ENCODE results near the gene PDE8B.

PDE8B gene

GRCh38 chr5:77172713-77173328 lies 37.7 kb upstream of the PDE8B start:
- no peak overlapping the region for H3K9ac ChIP-seq (ENCODE audit: low read depth in 1 of 2, low read length in 2 of 2)
- no peak overlapping the region for H3K4me3 ChIP-seq (ENCODE audit: low read length in 2 of 2)

GRCh38 chr5:77174526-77174925 lies 36.0 kb upstream of the PDE8B start:
- Histone ChIP-seq H3K4me1 (ENCODE audit: control insufficient read depth in 2 of 2, insufficient read depth in 2 of 2, low read length in 2 of 2) (no peaks in the 10 kb centered on the region), H3K27ac (ENCODE audit: low read depth in 2 of 2, low read length in 2 of 2) (no peak overlapping the region), H3K9ac (ENCODE audit: low read depth in 1 of 2, low read length in 2 of 2) (no peak overlapping the region)

More at GRCh38 chr5:77172713-77173328, 37.7 kb upstream of the PDE8B start:
- H3K27ac ChIP-seq (ENCODE audit: low read depth in 2 of 2, low read length in 2 of 2), result no peak overlapping the region
- H3K27me3 ChIP-seq (ENCODE audit: control insufficient read depth in 2 of 2, insufficient read depth in 2 of 2, low read length in 2 of 2), result peaks cover 2 to 3% of the 10 kb centered on the region in 2 donors
- no peaks in the 10 kb centered on the region for H3K36me3 ChIP-seq (ENCODE audit: control insufficient read depth in 2 of 2, insufficient read depth in 2 of 2, low read length in 2 of 2)
- peaks cover 0 to 8% of the 10 kb centered on the region in 2 donors for H3K4me1 ChIP-seq (ENCODE audit: control insufficient read depth in 2 of 2, insufficient read depth in 2 of 2, low read length in 2 of 2)
- no peaks in the 10 kb centered on the region for H3K9me3 ChIP-seq (ENCODE audit: control insufficient read depth in 2 of 2, low read length in 2 of 2)

GRCh38 chr5:77175231-77175630 lies 35.2 kb upstream of the PDE8B start:
- Histone ChIP-seq H3K4me3 (ENCODE audit: low read length in 2 of 2) (no peak overlapping the region), H3K36me3 (ENCODE audit: control insufficient read depth in 2 of 2, insufficient read depth in 2 of 2, low read length in 2 of 2) (no peaks in the 10 kb centered on the region)

More at GRCh38 chr5:77174526-77174925, 36.0 kb upstream of the PDE8B start:
- Histone ChIP-seq H3K4me3 (ENCODE audit: low read length in 2 of 2) (no peak overlapping the region), H3K9me3 (ENCODE audit: control insufficient read depth in 2 of 2, low read length in 2 of 2) (no peaks in the 10 kb centered on the region), H3K36me3 (ENCODE audit: control insufficient read depth in 2 of 2, insufficient read depth in 2 of 2, low read length in 2 of 2) (no peaks in the 10 kb centered on the region), H3K27me3 (ENCODE audit: control insufficient read depth in 2 of 2, insufficient read depth in 2 of 2, low read length in 2 of 2) (peaks cover 5 to 10% of the 10 kb centered on the region in 2 donors)

GRCh38 chr5:77176429-77176828 lies 34.1 kb upstream of the PDE8B start:
- H3K4me3 ChIP-seq (ENCODE audit: low read length in 2 of 2), result no peak overlapping the region

More at GRCh38 chr5:77175231-77175630, 35.2 kb upstream of the PDE8B start:
- H3K9ac ChIP-seq (ENCODE audit: low read depth in 1 of 2, low read length in 2 of 2), result no peak overlapping the region
- H3K4me1 ChIP-seq (ENCODE audit: control insufficient read depth in 2 of 2, insufficient read depth in 2 of 2, low read length in 2 of 2), result peaks cover 0 to 3% of the 10 kb centered on the region in 2 donors
- H3K27ac ChIP-seq (ENCODE audit: low read depth in 2 of 2, low read length in 2 of 2), result no peak overlapping the region
- H3K9me3 ChIP-seq (ENCODE audit: control insufficient read depth in 2 of 2, low read length in 2 of 2), result no peaks in the 10 kb centered on the region
- peaks cover 5 to 10% of the 10 kb centered on the region in 2 donors for H3K27me3 ChIP-seq (ENCODE audit: control insufficient read depth in 2 of 2, insufficient read depth in 2 of 2, low read length in 2 of 2)

GRCh38 chr5:77177576-77177975 lies 32.9 kb upstream of the PDE8B start:
- Histone ChIP-seq H3K36me3 (ENCODE audit: control insufficient read depth in 2 of 2, insufficient read depth in 2 of 2, low read length in 2 of 2) (no peaks in the 10 kb centered on the region), H3K27ac (ENCODE audit: low read depth in 2 of 2, low read length in 2 of 2) (no peak overlapping the region), H3K4me3 (ENCODE audit: low read length in 2 of 2) (no peak overlapping the region), H3K9ac (ENCODE audit: low read depth in 1 of 2, low read length in 2 of 2) (no peak overlapping the region), H3K4me1 (ENCODE audit: control insufficient read depth in 2 of 2, insufficient read depth in 2 of 2, low read length in 2 of 2) (peaks cover 0 to 10% of the 10 kb centered on the region in 2 donors), H3K27me3 (ENCODE audit: control insufficient read depth in 2 of 2, insufficient read depth in 2 of 2, low read length in 2 of 2) (peaks cover 11 to 22% of the 10 kb centered on the region in 2 donors), H3K9me3 (ENCODE audit: control insufficient read depth in 2 of 2, low read length in 2 of 2) (no peaks in the 10 kb centered on the region)

More at GRCh38 chr5:77176429-77176828, 34.1 kb upstream of the PDE8B start:
- Histone ChIP-seq H3K27me3 (ENCODE audit: control insufficient read depth in 2 of 2, insufficient read depth in 2 of 2, low read length in 2 of 2) (peaks cover 9 to 14% of the 10 kb centered on the region in 2 donors), H3K9ac (ENCODE audit: low read depth in 1 of 2, low read length in 2 of 2) (no peak overlapping the region), H3K27ac (ENCODE audit: low read depth in 2 of 2, low read length in 2 of 2) (no peak overlapping the region), H3K4me1 (ENCODE audit: control insufficient read depth in 2 of 2, insufficient read depth in 2 of 2, low read length in 2 of 2) (peaks cover 0 to 6% of the 10 kb centered on the region in 2 donors), H3K36me3 (ENCODE audit: control insufficient read depth in 2 of 2, insufficient read depth in 2 of 2, low read length in 2 of 2) (no peaks in the 10 kb centered on the region), H3K9me3 (ENCODE audit: control insufficient read depth in 2 of 2, low read length in 2 of 2) (no peaks in the 10 kb centered on the region)

- Histone ChIP-seq H3K4me1 (ENCODE audit: control insufficient read depth in 2 of 2, insufficient read depth in 2 of 2, low read length in 2 of 2) (peaks cover 0 to 10% of the 10 kb centered on the region in 2 donors), H3K9me3 (ENCODE audit: control insufficient read depth in 2 of 2, low read length in 2 of 2) (no peaks in the 10 kb centered on the region), H3K27me3 (ENCODE audit: control insufficient read depth in 2 of 2, insufficient read depth in 2 of 2, low read length in 2 of 2) (peaks cover 11 to 22% of the 10 kb centered on the region in 2 donors), H3K4me3 (ENCODE audit: low read length in 2 of 2) (peak overlapping the region; percentile 52 to 59), H3K9ac (ENCODE audit: low read depth in 1 of 2, low read length in 2 of 2) (no peak overlapping the region), H3K36me3 (ENCODE audit: control insufficient read depth in 2 of 2, insufficient read depth in 2 of 2, low read length in 2 of 2) (no peaks in the 10 kb centered on the region), H3K27ac (ENCODE audit: low read depth in 2 of 2, low read length in 2 of 2) (no peak overlapping the region)
Measured at GRCh38 chr5:77180167-77181081, 30.1 kb upstream of the PDE8B start.

GRCh38 chr5:77181173-77181572 lies 29.3 kb upstream of the PDE8B start:
- Histone ChIP-seq H3K27me3 (ENCODE audit: control insufficient read depth in 2 of 2, insufficient read depth in 2 of 2, low read length in 2 of 2) (peaks cover 11 to 22% of the 10 kb centered on the region in 2 donors), H3K9me3 (ENCODE audit: control insufficient read depth in 2 of 2, low read length in 2 of 2) (no peaks in the 10 kb centered on the region), H3K9ac (ENCODE audit: low read depth in 1 of 2, low read length in 2 of 2) (no peak overlapping the region), H3K27ac (ENCODE audit: low read depth in 2 of 2, low read length in 2 of 2) (no peak overlapping the region), H3K4me3 (ENCODE audit: low read length in 2 of 2) (no peak overlapping the region), H3K36me3 (ENCODE audit: control insufficient read depth in 2 of 2, insufficient read depth in 2 of 2, low read length in 2 of 2) (no peaks in the 10 kb centered on the region), H3K4me1 (ENCODE audit: control insufficient read depth in 2 of 2, insufficient read depth in 2 of 2, low read length in 2 of 2) (peaks cover 0 to 10% of the 10 kb centered on the region in 2 donors)

- H3K9me3 ChIP-seq (ENCODE audit: control insufficient read depth in 2 of 2, low read length in 2 of 2), result no peaks in the 10 kb centered on the region
- peaks cover 8 to 19% of the 10 kb centered on the region in 2 donors for H3K27me3 ChIP-seq (ENCODE audit: control insufficient read depth in 2 of 2, insufficient read depth in 2 of 2, low read length in 2 of 2)
- H3K4me3 ChIP-seq (ENCODE audit: low read length in 2 of 2), result no peak overlapping the region
- peaks cover 0 to 10% of the 10 kb centered on the region in 2 donors for H3K4me1 ChIP-seq (ENCODE audit: control insufficient read depth in 2 of 2, insufficient read depth in 2 of 2, low read length in 2 of 2)
- no peak overlapping the region for H3K9ac ChIP-seq (ENCODE audit: low read depth in 1 of 2, low read length in 2 of 2)
- H3K27ac ChIP-seq (ENCODE audit: low read depth in 2 of 2, low read length in 2 of 2), result no peak overlapping the region
- H3K36me3 ChIP-seq (ENCODE audit: control insufficient read depth in 2 of 2, insufficient read depth in 2 of 2, low read length in 2 of 2), result no peaks in the 10 kb centered on the region
Measured at GRCh38 chr5:77181596-77182304, 28.7 kb upstream of the PDE8B start.

- no peaks in the 10 kb centered on the region for H3K36me3 ChIP-seq (ENCODE audit: control insufficient read depth in 2 of 2, insufficient read depth in 2 of 2, low read length in 2 of 2)
- no peak overlapping the region for H3K4me3 ChIP-seq (ENCODE audit: low read length in 2 of 2)
- peaks cover 8 to 19% of the 10 kb centered on the region in 2 donors for H3K27me3 ChIP-seq (ENCODE audit: control insufficient read depth in 2 of 2, insufficient read depth in 2 of 2, low read length in 2 of 2)
- H3K4me1 ChIP-seq (ENCODE audit: control insufficient read depth in 2 of 2, insufficient read depth in 2 of 2, low read length in 2 of 2), result peaks cover 0 to 10% of the 10 kb centered on the region in 2 donors
- H3K9ac ChIP-seq (ENCODE audit: low read depth in 1 of 2, low read length in 2 of 2), result no peak overlapping the region
- no peaks in the 10 kb centered on the region for H3K9me3 ChIP-seq (ENCODE audit: control insufficient read depth in 2 of 2, low read length in 2 of 2)
- no peak overlapping the region for H3K27ac ChIP-seq (ENCODE audit: low read depth in 2 of 2, low read length in 2 of 2)
Measured at GRCh38 chr5:77182367-77182766, 28.1 kb upstream of the PDE8B start.

All from mucosa of rectum (tissue), 2 donors.